Karpas-422 (cell line): ENCODE data around the gene ZSCAN32. TPM values are rescaled to one million over a fixed set of nuclear protein-coding genes. Genes with fewer than 3 reads are reported as not detected.

Experiments used
- DNase-seq: peaks from one replicate; pipeline ENCODE4 v3.0.0-alpha.2; 2015
- H2AFZ ChIP-seq: fragments of 200-600 bp; sonication (generic); 2 replicates; pipeline ENCODE4 v1.6.1; 2014; ENCODE audit warnings: antibody characterized with exemption, low read length, mixed read lengths
- H3K27ac ChIP-seq: fragments of 200-600 bp; sonication (generic); 2 replicates; pipeline ENCODE4 v1.5.1; 2014; ENCODE audit warnings: mild to moderate bottlenecking, low read length, moderate library complexity
- H3K27me3 ChIP-seq: fragments of 200-600 bp; sonication (generic); 2 replicates; pipeline ENCODE4 v1.6.1; 2014; ENCODE audit warnings: low read length, mixed read lengths
- H3K36me3 ChIP-seq: fragments of 200-600 bp; sonication (generic); 2 replicates; pipeline ENCODE4 v1.6.1; 2014; ENCODE audit warnings: low read length, mixed read lengths; ENCODE audit not compliant: insufficient read depth
- H3K4me1 ChIP-seq: fragments of 200-600 bp; sonication (generic); 2 replicates; pipeline ENCODE4 v1.6.1; 2014; ENCODE audit warnings: mild to moderate bottlenecking, low read length, mixed read lengths
- H3K4me2 ChIP-seq: fragments of 200-600 bp; sonication (generic); 2 replicates; pipeline ENCODE4 v1.6.1; 2014; ENCODE audit warnings: low read length, low read depth, mild to moderate bottlenecking; ENCODE audit not compliant: poor library complexity, severe bottlenecking
- H3K4me3 ChIP-seq: fragments of 200-600 bp; sonication (generic); 2 replicates; pipeline ENCODE4 v1.5.1; 2014; ENCODE audit warnings: mild to moderate bottlenecking, antibody characterized with exemption, low read length, mixed read lengths
- H3K79me2 ChIP-seq: fragments of 200-600 bp; sonication (generic); 2 replicates; pipeline ENCODE4 v1.6.1; 2014; ENCODE audit warnings: mild to moderate bottlenecking, low read length, mixed read lengths
- H3K9ac ChIP-seq: fragments of 200-600 bp; sonication (generic); 2 replicates; pipeline ENCODE4 v1.6.0; 2014; ENCODE audit warnings: low read length
- H3K9me2 ChIP-seq: fragments of 200-600 bp; sonication (generic), shearing (Covaris generic); replicated peaks from 2 replicates; pipeline ENCODE4 v1.6.0; 2014; ENCODE audit warnings: mild to moderate bottlenecking, low read length, moderate library complexity; ENCODE audit not compliant: insufficient read depth
- H3K9me3 ChIP-seq: fragments of 300-700, 200-600 bp; sonication (generic); 2 replicates; pipeline ENCODE4 v1.6.1; 2014; ENCODE audit warnings: low read length, mixed read lengths
- H4K20me1 ChIP-seq: fragments of 200-600 bp; sonication (generic); 2 replicates; pipeline ENCODE4 v1.6.1; 2014; ENCODE audit warnings: mild to moderate bottlenecking, antibody characterized with exemption, low read length, low read depth; ENCODE audit not compliant: insufficient read depth
- total RNA-seq: library from RNA; depleted of rRNA; stranded (reverse); fragments of >200 nt; shearing (Covaris generic); gene quantifications from 2 replicates; pipeline ENCODE4 v1.2.3, GENCODE V29; 2014; ENCODE audit warnings: low replicate concordance; rRNA removed

Gene ZSCAN32
- total RNA-seq, 1 experiment from 2014 or later = 25.8 TPM

DNA sequence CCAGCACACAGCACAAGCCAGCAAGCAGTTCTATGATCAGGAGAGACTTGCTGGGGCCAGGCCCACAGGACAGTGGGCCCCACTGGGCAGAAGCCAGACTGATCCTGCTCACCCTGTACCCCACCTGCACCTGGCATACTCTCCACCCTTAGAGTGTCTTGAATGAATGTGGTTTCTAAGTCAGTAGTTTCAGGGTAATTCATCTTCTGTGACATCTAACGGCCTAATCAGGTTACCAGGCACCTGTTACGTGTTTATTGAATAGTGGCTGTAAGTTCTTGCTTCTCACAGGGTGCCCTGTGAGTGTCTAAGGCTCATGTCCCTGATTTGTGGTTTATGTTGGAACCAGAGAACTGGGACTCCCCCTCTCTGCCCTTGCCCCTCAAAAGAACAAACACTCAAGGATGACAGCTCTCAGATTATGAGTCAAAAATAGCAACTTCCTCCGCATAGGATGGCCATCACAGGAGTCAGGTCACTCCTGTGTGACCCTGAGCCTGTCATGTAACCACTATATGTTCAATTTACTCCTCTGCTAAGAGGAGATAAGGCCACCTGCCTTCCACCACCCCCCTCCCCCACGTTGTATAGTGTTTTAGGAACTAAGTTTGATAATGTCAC is 52.1 kb downstream of the ZSCAN32 start:
- Histone ChIP-seq H3K9me2 (no peaks in the 10 kb centered on the region), H3K9me3 (no peaks in the 10 kb centered on the region), H3K36me3 (no peaks in the 10 kb centered on the region), H3K9ac (no peak overlapping the region), H3K4me3 (no peak overlapping the region), H2AFZ (no peak overlapping the region), H3K27ac (no peak overlapping the region), H3K4me1 (peaks cover 11% of the 10 kb centered on the region), H4K20me1 (no peaks in the 10 kb centered on the region), H3K79me2 (no peaks in the 10 kb centered on the region), H3K4me2 (no peak overlapping the region), H3K27me3 (no peaks in the 10 kb centered on the region)
- DNase-seq = no peak

DNA sequence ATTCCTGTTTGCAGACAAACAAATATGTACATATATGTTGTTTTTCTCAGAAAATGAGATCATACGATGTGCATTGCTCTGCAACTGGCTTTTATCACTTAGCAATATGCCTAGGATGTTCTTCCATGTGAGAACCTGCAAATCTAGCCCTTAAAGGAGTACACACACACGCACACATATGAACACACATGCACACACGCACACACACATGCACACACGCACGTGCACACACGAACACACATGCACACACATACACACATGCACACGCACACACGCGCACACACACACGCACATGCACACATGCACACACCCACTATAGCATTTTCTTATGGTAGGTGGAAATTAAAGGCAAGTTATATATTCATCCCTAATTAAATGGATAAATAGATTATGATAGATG is 53.2 kb downstream of the ZSCAN32 start:
- H3K27ac ChIP-seq = no peak overlapping the region

DNA sequence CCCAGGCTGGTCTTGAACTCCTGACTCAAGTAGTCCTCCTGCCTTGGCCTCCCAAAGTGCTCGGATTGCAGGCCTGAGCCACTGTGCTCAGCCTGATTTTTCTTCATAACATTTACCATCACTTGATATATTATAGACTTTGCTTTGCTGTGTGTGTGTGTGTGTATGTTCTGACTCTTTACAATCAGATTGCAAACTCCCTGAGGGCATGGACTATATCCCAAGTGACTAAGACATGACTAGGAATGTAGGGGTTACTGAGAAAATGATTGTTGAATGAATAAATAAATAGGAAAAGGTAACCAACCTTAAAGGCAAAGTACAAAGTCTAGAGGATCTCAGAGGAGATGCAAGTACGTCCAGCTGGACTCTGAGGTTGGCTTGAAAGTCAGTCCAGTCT is 54.8 kb downstream of the ZSCAN32 start:
- Histone ChIP-seq H3K4me1 (peaks cover 11% of the 10 kb centered on the region), H3K4me3 (no peak overlapping the region), H2AFZ (no peak overlapping the region), H3K27me3 (no peaks in the 10 kb centered on the region), H3K9me2 (no peaks in the 10 kb centered on the region), H3K4me2 (no peak overlapping the region), H3K9me3 (no peaks in the 10 kb centered on the region), H3K27ac (no peak overlapping the region), H4K20me1 (no peaks in the 10 kb centered on the region), H3K9ac (no peak overlapping the region), H3K79me2 (no peaks in the 10 kb centered on the region), H3K36me3 (no peaks in the 10 kb centered on the region)
- no peak for DNase-seq

More for the DNA sequence above, 53.2 kb downstream of the ZSCAN32 start:
- Histone ChIP-seq H3K9me3 (no peaks in the 10 kb centered on the region), H3K36me3 (no peaks in the 10 kb centered on the region), H3K27me3 (no peaks in the 10 kb centered on the region), H3K9me2 (no peaks in the 10 kb centered on the region), H3K9ac (no peak overlapping the region), H3K4me2 (no peak overlapping the region), H2AFZ (no peak overlapping the region), H3K4me1 (peaks cover 11% of the 10 kb centered on the region), H3K79me2 (no peaks in the 10 kb centered on the region), H3K4me3 (no peak overlapping the region), H4K20me1 (no peaks in the 10 kb centered on the region)
- DNase-seq = no peak

Other genes with a start within 250 kb of the ZSCAN32 start
- gene OR1F1, start 212.8 kb downstream of the ZSCAN32 start, total RNA-seq = not detected in 2 replicates
- 8.5 and 12.1 TPM in 2 replicates for gene ZNF200, start 165.8 kb downstream of the ZSCAN32 start, total RNA-seq
- not detected in 2 replicates for gene MEFV, start 144.4 kb downstream of the ZSCAN32 start, total RNA-seq
- 26.6 and 45.7 TPM in 2 replicates for gene ZNF263, start 117.5 kb downstream of the ZSCAN32 start, total RNA-seq
- 2.8 and 4.1 TPM in 2 replicates for gene TIGD7, start 95.6 kb downstream of the ZSCAN32 start, total RNA-seq
- gene ZNF75A, start 95.5 kb downstream of the ZSCAN32 start, total RNA-seq = 22.0 and 26.1 TPM in 2 replicates
- 0.14 TPM in 1 of 2 replicates, not detected in the other for gene OR2C1, start 45.1 kb downstream of the ZSCAN32 start, total RNA-seq
- 17.7 and 22.4 TPM in 2 replicates for gene ZNF174, start 211 bp upstream of the ZSCAN32 start, total RNA-seq
- gene ZNF597, start 42.5 kb upstream of the ZSCAN32 start, total RNA-seq = 1.3 and 3.1 TPM in 2 replicates
- 15.1 and 18.4 TPM in 2 replicates for gene NAA60, start 42.7 kb upstream of the ZSCAN32 start, total RNA-seq
- not detected in 2 replicates for gene C16orf90, start 94.5 kb upstream of the ZSCAN32 start, total RNA-seq
- 21.6 and 29.4 TPM in 2 replicates for gene CLUAP1, start 100.0 kb upstream of the ZSCAN32 start, total RNA-seq
- 22.4 and 31.5 TPM in 2 replicates for gene NLRC3, start 176.4 kb upstream of the ZSCAN32 start, total RNA-seq
- gene SLX4, start 210.6 kb upstream of the ZSCAN32 start, total RNA-seq = 9.1 and 12.7 TPM in 2 replicates